NB4 (cell line): ENCODE results near the gene GABBR1.
"Not testable (repeated sequence)": the region's sequence is repeated elsewhere in the genome, so short reads cannot be mapped to it uniquely, and the experiment has no call there.

Source experiments
- DNase-seq: peaks from one replicate; pipeline ENCODE4 v3.0.0; 2010; ENCODE audit warnings: low read depth
- H3K4me3 ChIP-seq: one replicate; pipeline ENCODE4 v1.5.1; 2011; ENCODE audit warnings: mild to moderate bottlenecking, low read depth, low read length, moderate library complexity
- MYC ChIP-seq: IDR thresholded peaks from 2 replicates; pipeline ENCODE4 v1.6.1; 2011; ENCODE audit warnings: low read depth, low read length
- POLR2A ChIP-seq: IDR thresholded peaks from 2 replicates; pipeline ENCODE4 v1.6.1; 2011; ENCODE audit warnings: mild to moderate bottlenecking; ENCODE audit not compliant: insufficient read length; ENCODE audit errors: extremely low read depth
- TF ChIP-seq, protein P1 (sequence below): IDR thresholded peaks from 2 replicates; pipeline ENCODE4 v1.6.1; 2011; ENCODE audit warnings: low read depth, low read length
- TF ChIP-seq, protein P2 (sequence below): IDR thresholded peaks from one replicate; pipeline ENCODE4 v1.5.1; 2012; ENCODE audit warnings: low read depth, low read length

GABBR1 gene

DNA sequence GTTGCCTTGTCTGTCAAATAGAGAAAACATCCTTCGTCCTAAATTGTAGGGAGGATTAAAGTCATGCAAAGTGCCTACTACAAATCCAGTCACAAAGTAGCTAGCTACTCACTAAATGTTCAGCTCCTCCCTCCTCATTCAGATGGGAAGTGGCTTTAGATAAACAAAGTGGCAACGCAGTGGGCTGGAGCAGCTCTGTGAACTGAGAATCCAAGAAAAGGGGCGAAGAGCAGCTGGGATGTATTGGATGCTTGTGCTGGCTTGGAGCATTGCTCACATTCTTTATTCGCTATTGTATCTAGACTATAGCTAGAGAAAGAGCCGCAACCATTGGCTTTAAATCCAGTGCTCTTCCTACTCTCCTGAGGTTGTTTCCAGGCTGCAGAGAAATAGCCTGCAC, 34.2 kb upstream of the GABBR1 start:
- H3K4me3 ChIP-seq: no peak overlapping the region
- DNase-seq: no peak
- TF ChIP-seq, protein P1, sequence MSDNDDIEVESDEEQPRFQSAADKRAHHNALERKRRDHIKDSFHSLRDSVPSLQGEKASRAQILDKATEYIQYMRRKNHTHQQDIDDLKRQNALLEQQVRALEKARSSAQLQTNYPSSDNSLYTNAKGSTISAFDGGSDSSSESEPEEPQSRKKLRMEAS: no peak
- TF ChIP-seq, protein P2, sequence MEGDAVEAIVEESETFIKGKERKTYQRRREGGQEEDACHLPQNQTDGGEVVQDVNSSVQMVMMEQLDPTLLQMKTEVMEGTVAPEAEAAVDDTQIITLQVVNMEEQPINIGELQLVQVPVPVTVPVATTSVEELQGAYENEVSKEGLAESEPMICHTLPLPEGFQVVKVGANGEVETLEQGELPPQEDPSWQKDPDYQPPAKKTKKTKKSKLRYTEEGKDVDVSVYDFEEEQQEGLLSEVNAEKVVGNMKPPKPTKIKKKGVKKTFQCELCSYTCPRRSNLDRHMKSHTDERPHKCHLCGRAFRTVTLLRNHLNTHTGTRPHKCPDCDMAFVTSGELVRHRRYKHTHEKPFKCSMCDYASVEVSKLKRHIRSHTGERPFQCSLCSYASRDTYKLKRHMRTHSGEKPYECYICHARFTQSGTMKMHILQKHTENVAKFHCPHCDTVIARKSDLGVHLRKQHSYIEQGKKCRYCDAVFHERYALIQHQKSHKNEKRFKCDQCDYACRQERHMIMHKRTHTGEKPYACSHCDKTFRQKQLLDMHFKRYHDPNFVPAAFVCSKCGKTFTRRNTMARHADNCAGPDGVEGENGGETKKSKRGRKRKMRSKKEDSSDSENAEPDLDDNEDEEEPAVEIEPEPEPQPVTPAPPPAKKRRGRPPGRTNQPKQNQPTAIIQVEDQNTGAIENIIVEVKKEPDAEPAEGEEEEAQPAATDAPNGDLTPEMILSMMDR: no peak

DNA sequence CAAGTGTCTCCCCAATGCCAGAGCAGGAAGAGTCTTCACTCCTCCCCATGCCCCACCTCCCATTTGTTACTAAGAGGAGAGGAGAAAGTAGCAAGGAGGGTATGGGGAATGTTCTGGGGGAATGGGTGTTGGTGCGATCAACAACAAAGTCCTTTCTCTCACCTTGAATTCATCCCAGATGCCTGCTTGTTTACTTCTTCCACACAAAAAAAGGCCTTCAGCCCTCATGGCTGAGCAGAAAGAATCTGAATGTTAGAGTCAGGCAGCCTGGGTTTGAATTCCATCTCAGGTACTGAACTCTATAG, 33.8 kb upstream of the GABBR1 start:
- DNase-seq: no peak
- H3K4me3 ChIP-seq: no peak overlapping the region
- TF ChIP-seq, protein P2: no peak
- TF ChIP-seq, protein P1: no peak
- no peak for TF ChIP-seq POLR2A
- TF ChIP-seq MYC: no peak

DNA sequence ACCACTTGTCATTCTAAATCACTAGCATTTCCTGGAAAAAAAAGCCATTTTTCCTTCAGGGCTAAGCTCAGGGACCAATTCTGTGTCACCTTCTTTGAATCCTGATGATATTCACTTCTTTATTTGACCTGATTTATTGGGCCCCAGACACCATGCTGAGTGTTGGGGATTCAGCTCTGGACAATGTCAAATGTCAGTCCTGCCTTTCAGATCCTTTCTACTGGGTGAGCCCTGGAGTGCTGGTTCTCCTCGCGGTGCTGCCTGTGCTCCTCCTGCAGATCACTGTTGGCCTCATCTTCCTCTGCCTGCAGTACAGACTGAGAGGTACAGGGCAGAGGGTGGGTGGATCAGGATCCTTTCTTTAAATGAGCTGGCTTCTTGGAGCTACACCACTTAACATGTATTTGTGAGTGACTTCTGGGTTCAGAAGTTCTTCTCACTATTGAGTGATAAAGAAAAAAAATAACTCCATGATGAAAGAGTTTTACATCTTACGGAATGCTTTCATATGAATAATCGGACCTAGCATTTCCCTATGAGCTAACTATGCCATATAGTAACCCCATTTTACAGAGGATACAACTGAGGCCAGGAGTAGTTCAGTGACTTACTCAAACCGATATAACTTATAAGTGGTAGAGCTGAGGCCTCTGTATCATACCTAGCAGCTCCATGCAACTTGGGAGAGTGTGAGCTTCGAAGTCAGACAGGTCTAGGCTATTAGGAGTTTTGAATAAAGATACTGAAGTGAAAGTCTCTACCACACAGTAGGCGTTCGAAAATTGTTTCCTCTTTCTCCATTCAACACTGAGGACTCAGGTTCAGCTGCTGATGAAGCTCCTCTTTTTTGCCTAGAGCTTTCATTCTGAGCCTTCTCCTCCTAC, 33.2 kb upstream of the GABBR1 start:
- no peak overlapping the region for H3K4me3 ChIP-seq
- TF ChIP-seq POLR2A: no peak
- no peak for TF ChIP-seq MYC
- TF ChIP-seq, protein P1: no peak
- TF ChIP-seq, protein P2: no peak
- DNase-seq: no peak

DNA sequence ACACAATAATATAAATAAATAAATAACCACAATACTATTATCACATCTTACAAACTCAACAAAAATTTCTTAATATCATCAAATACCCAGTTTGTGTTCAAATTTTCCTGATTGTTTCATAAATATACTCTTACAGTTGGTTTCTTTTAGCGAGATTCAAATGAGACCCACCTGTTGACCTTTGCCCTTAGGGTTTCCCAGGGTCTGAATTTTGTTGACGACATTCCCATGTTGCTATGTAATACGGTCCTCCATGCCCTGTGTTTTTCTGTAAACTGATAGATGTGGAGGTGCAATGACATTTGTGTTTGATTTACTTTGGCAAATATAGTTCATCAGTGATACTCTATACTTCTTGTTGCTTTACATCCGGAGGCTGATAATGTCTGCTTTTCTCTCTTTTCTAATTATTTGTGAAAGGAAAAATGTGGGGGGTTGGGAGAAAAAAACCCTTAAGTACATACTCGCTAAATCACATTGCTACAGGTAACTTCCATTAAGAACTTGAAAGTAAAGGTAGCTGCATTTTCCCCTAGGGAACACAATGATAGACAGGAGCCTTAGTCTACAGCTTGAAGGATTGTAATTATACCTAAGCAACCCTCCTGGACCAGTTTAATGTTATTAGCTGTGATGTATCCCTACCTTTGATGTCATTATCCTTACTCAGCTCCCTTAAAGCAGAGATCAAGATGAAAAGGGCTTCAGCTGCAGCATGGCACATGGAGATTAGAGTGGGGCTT, 30.5 kb upstream of the GABBR1 start:
- DNase-seq: no peak
- no peak for TF ChIP-seq POLR2A
- TF ChIP-seq, protein P2: no peak
- no peak overlapping the region for H3K4me3 ChIP-seq

DNA sequence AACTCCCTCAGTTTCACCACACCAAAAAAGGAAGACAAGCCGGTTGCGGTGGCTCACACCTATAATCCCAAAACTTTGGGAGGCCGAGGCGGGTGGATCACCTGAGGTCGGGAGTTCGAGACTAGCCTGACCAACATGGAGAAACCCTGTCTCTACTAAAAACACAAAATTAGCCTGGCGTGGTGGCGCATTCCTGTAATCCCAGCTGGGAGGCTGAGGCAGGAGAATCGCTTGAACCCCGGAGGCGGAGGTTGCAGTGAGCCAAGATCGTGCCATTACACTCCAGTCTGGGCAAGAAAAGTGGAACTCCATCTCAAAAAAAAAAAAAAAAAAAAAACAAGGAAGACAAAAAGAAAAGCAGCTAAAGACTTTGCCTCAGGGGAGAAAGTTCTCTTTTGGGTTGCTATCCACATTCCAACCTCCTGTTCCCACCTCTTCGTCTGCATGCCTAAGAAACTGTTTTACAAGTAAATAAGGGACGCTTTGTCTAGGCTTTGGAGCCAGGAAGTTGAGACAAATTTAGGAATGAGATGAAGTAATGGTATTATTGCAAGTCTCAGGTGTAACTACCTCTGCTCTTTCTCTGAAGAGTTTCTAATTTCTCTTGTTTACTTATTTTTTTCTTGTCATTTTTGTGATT, 28.6 kb upstream of the GABBR1 start:
- not testable (repeated sequence) for DNase-seq, H3K4me3 ChIP-seq

DNA sequence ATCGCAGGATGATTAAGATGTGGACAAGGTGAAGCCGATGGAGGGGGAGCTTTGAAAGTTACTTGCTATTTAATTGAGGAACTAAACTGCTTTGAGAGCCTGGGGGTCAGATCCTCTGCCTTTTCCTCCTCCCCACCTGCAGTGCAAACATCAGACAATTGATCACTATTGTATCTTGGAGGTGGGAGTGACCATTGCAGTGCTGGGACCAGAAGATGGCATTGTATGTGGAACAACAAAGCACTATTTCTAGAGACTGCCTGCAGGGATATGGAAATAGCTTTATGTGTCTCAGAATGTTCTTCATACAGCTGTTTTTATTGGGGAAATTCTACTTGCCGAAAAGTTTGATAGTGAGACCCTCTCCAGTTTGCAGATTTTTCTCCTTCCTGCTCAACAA, 28.1 kb upstream of the GABBR1 start:
- no peak overlapping the region for H3K4me3 ChIP-seq
- TF ChIP-seq, protein P2: no peak
- TF ChIP-seq, protein P1: no peak
- TF ChIP-seq MYC: no peak
- TF ChIP-seq POLR2A: no peak
- DNase-seq: no peak
